Panc1 (cell line): ENCODE measurements around the gene ABCG2.

ENCODE experiments used
- TF ChIP-seq, protein P1 (sequence below), 2 experiments: IDR thresholded peaks; 2 replicates each; pipeline ENCODE4 v1.6.1; 2011 to 2012; ENCODE audit warnings: low read depth in 2 of 2, control low read depth in 1 of 2, low read length in 1 of 2, mild to moderate bottlenecking in 1 of 2, moderate library complexity in 1 of 2; ENCODE audit not compliant: insufficient read depth in 1 of 2
- TF ChIP-seq, protein P2 (sequence below): fragments of 450-650 bp; IDR thresholded peaks from 2 replicates; pipeline ENCODE4 v1.5.1; 2017; ENCODE audit warnings: mild to moderate bottlenecking

DNA sequence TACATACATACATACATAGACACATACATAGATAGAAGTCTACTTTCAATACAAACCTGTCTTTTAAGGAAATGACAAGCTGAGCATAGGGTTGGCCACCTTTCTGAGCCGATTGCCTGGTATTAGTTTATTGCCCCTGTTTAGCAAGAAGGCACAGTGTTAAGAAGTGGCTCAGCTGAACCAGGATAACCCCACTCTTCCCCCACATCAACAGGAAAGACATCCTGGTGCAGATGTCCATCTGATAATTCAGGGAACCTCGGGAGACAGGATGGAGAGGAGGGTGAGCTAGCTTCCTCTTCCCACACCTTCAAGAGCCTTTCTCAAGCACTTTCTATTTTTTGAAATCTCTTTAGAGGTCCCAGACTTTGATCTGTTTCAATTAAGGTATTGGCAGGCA, 98.7 kb downstream of the ABCG2 start:
- TF ChIP-seq, protein P1, sequence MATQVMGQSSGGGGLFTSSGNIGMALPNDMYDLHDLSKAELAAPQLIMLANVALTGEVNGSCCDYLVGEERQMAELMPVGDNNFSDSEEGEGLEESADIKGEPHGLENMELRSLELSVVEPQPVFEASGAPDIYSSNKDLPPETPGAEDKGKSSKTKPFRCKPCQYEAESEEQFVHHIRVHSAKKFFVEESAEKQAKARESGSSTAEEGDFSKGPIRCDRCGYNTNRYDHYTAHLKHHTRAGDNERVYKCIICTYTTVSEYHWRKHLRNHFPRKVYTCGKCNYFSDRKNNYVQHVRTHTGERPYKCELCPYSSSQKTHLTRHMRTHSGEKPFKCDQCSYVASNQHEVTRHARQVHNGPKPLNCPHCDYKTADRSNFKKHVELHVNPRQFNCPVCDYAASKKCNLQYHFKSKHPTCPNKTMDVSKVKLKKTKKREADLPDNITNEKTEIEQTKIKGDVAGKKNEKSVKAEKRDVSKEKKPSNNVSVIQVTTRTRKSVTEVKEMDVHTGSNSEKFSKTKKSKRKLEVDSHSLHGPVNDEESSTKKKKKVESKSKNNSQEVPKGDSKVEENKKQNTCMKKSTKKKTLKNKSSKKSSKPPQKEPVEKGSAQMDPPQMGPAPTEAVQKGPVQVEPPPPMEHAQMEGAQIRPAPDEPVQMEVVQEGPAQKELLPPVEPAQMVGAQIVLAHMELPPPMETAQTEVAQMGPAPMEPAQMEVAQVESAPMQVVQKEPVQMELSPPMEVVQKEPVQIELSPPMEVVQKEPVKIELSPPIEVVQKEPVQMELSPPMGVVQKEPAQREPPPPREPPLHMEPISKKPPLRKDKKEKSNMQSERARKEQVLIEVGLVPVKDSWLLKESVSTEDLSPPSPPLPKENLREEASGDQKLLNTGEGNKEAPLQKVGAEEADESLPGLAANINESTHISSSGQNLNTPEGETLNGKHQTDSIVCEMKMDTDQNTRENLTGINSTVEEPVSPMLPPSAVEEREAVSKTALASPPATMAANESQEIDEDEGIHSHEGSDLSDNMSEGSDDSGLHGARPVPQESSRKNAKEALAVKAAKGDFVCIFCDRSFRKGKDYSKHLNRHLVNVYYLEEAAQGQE (IDR thresholded peaks at IDR 0.05; ENCODE audit: insufficient read depth in 1 of 2, low read depth in 2 of 2, low read length in 1 of 2) = no peak
- TF ChIP-seq, protein P2, sequence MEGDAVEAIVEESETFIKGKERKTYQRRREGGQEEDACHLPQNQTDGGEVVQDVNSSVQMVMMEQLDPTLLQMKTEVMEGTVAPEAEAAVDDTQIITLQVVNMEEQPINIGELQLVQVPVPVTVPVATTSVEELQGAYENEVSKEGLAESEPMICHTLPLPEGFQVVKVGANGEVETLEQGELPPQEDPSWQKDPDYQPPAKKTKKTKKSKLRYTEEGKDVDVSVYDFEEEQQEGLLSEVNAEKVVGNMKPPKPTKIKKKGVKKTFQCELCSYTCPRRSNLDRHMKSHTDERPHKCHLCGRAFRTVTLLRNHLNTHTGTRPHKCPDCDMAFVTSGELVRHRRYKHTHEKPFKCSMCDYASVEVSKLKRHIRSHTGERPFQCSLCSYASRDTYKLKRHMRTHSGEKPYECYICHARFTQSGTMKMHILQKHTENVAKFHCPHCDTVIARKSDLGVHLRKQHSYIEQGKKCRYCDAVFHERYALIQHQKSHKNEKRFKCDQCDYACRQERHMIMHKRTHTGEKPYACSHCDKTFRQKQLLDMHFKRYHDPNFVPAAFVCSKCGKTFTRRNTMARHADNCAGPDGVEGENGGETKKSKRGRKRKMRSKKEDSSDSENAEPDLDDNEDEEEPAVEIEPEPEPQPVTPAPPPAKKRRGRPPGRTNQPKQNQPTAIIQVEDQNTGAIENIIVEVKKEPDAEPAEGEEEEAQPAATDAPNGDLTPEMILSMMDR = no peak
